HL-60/S4 (cell line): ENCODE results near the gene CCDC85C.
"Not testable (repeated sequence)": the region's sequence is repeated elsewhere in the genome, so short reads cannot be mapped to it uniquely, and the experiment has no call there.

Experiments used
- in situ Hi-C: fragments of 300-500 bp; cut with MboI; formaldehyde crosslinking; loops from 2 replicates; pipeline ENCODE4 v1.14.3; 2022; ENCODE audit warnings: low sequenced_read_pairs

Gene CCDC85C

GRCh38 chr14:99603471-99604277 lies at the start of gene CCDC85C:
Gene CCDC85C (minus strand): TSS chr14:99604207. CDS start chr14:99603959, 248 bp downstream.
- in situ Hi-C loops = no loop called here

- in situ Hi-C loops = no loop called here
Observed at GRCh38 chr14:99651953-99652746, 48.1 kb upstream of the CCDC85C start.

DNA sequence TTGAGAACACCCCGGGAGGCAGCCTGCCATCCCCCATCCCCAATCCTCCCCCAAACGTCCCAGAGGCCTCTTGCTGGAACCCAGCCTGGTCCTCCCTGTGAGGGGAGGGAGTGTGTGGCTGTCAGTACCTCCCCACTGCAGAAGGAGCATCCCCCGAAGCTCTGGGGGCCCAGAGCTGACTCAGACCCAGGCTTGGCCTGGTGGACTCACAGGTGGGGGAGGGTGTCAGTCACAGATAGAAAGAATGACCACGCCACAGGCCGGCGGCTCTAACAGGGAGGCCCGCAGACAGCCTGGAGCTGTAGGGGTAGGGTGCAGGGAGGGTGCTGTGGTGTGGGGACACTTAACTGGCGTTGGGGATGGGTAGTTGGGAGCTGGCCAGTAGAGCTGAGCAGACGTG lies 46.2 kb upstream of the CCDC85C start:
- in situ Hi-C loops = no loop called here

DNA sequence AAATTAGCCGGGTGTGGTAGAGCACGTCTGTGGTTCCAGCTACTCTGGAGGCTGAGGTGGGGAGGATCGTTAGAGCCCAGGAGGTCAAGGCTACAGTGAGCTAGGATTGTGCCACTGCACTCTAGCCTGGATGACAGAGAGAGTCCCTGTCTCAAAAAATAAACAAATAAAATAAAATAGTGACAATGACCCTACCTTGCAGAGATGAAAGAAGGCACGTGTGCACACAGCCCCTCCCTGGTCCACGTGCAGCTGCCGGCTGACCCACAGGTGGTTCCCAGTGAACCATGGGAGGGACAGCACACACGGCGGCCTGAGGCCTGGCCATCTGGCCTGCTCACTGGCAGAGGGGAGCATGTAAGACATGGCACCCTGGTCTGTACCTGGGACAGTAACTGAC lies 45.6 kb upstream of the CCDC85C start:
- in situ Hi-C loops = no loop called here

DNA sequence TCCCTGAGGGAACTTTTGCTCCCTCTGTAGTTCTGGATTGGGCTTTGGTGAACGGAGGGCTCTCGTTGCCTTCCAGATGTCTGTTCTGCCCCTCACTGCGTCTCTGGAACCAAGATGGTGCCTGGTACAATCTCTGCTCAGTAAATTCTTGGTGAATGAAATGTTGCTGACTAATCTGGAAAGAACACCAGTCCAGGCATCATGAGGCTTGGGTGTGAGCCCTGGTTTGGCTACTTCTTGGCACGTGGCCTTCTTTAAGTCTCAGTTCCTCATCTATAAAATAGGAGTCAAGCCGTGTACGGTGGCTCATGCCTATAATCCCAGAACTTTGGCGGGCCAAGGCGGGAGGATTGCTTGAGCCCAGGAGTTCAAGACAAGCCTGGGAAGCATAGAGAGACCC lies 45.2 kb upstream of the CCDC85C start:
- in situ Hi-C loops = no loop called here

DNA sequence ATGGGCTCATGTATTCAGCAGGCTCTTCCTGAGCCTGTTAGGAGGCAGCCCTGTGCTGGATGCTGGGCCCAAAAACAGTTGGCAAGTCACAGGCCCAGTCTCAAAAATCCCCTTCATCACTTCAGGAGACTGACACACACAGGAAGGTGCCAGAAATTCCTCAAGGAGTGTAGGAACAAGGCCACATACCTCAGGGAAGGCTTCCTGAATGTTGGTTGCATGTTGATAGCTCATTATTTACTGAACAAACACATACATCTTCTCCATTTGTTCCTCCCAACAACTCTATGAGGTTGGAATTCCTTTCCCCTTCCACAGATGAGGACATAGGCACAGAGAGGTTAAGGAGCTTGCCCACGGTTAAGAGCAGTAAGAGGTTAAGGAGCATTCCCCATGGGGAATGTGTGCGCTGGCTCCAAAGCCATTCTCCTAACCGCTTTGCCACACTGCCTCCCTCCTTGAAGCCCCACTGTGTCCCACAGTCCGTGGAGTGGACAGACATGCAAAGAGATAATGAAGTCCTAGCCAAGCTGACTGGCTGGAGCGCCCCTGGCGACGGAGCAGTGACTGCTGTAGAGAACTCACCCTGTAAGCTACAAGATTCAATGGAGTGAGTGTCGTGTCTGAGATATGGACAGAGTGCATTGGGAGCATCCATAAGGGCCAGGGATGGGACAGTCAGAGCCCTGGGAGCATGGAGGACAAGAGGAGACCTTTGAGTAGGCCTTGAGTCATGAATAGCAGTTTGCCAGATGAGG lies 44.2 kb upstream of the CCDC85C start:
- in situ Hi-C loops = no loop called here

DNA sequence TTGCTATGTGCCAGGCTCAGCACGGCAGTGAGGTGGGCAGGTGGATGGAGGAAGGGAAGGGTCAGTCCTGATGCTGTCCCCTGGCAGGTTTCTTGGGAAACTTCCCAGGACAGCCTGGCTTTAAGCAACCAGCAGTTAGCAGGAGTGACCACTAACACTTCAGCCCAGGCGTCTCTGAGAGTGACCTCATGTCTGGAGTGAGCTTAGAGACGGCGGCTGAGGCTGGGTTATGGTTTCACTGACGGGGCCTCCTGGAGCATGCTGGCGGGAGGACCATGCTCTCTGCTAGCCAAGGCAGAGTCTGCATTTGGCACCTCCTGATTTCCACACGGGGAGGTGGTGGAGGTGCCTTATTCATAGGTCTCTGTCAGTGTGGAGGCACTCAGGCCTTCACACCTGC lies 43.4 kb upstream of the CCDC85C start:
- in situ Hi-C loops = no loop called here

DNA sequence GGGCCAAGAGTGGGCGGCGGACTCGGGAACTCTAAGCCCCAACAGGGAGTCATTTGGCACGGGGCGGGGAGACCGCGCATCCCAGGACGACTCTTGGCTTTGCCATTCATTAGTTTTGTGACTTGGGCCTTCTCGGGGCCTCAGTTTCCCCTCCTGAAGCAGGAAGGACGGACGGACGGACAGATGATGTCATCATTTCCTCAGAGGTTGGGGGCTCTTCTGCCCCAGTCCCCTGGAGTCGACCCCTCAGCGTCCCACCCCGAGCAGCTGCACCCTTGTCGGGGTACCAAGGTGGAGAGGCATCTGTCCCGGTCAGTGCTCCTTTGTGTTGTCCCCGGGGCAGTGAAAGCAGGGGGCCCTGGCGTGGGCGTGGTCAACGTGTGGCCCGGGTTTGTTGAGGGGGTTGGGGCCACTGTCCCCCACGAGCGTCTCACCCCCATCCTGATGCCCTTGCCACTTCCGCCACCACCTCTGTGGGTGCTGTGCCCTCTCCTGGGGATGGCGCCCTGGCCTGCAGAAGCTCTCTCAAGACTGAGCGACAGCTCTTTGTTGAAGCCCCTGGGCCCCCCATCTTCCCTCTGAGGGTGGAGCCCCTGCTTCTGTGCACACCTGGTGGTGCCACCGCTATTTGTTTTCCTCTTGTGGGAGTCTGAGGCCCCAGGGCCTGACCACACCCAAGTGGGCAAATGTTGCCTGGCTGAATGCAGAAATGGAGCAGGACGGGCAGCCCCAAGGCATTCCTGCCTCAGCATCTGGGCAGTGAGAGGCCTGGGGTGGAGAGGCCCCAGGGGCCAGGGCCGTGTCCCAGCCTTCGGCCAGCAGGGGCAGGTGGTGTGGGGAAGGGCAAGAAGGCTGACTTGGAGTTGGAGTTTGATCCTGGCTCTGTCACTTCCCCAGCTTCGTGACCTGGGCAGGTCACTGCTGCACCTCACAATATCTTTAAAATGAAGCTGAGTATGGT lies 41.8 kb upstream of the CCDC85C start:
- in situ Hi-C loops = no loop called here

DNA sequence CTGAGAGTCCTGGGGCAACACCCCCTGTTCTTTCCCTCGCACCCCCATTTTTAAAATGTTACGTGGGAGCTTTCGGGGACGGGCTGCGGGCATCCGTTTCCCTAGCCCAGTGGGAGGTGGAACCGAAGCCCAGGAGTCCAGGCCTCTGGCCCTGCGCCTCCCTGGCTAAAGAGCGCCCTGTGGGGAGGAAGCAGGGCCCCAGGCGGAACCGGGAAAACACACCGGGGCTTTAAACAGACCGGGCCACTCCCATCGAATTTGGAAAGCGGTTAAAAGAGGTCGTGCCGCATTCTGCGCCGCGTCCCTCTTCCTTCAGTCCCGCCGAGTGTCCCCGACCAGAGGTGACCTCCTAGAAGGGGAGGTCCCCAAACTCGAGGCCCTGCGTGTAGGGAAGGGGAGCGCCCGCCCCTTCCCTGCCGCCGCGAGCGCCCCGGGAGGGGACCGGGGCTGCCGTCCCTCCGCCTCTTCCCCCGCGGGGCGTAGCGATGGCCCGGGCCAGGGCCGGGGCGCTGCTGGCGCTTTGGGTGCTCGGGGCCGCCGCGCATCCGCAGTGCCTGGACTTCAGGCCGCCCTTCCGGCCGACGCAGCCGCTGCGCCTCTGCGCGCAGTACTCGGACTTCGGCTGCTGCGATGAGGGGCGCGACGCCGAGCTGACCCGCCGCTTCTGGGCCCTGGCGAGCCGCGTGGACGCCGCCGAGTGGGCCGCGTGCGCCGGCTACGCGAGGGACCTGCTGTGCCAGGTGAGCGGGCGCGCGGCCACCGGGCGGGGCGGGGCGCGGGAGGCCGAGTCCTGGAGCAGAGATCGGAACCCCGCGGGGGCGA lies 40.9 kb upstream of the CCDC85C start, which contains the start of gene HHIPL1:
HHIPL1 (plus strand) TSS at position 407 of the 822 bp plus-strand sequence; CDS start at position 486, 79 bp downstream.
- in situ Hi-C loops = no loop called here

GRCh38 chr14:99644035-99644587 lies 40.1 kb upstream of the CCDC85C start:
- in situ Hi-C loops = no loop called here

- in situ Hi-C loops = no loop called here
Observed at GRCh38 chr14:99643343-99643742, 39.3 kb upstream of the CCDC85C start.

GRCh38 chr14:99642771-99643170 lies 38.8 kb upstream of the CCDC85C start:
- in situ Hi-C loops = not testable (repeated sequence)

DNA sequence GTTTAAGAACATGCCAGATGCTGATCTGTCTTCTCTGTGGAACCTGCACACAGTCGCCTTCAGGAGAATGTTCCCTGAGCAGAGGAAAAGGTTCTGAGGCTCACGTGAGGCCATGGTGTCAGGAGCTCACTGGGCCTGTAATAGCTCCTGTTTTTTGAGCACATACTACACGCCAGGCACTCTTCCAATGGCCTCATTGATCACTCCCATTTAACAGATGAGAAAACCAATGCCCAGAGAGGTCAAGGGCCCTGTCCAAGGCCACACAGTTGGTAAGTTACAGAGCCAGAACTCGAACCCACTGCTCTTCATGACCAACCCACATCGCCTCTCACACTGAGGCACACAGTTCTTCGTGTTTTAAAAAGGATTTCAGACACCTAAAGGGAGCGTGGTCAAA lies 33.6 kb upstream of the CCDC85C start:
- in situ Hi-C loops = loop anchor here (10.0 kb wide), 1 partner anchor 113 kb away; no protein-coding TSS in a partner anchor

DNA sequence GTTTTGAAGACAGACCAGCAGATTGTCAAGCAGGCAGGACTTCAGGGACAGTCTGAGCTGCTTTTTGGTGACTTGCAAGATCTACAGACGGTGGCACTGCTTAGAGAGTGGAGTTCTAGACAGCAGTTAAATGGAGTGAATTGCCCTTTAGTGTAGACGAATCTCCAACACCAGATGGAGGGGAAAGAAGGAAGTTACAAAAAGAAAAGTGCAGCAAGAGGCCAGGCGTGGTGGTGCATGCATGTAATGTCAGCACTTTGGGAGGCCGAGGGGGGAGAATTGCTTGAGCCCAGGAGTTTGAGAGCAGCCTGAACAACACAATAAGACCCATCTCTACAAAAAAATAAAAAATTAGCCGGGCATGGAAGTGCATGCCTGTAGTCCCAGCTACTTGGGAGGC lies 32.5 kb upstream of the CCDC85C start:
- in situ Hi-C loops = loop anchor here (10.0 kb wide), 1 partner anchor 112 kb away; no protein-coding TSS in a partner anchor

GRCh38 chr14:99635116-99635515 lies 31.1 kb upstream of the CCDC85C start:
- in situ Hi-C loops = loop anchor here (10.0 kb wide), 1 partner anchor 110 kb away; no protein-coding TSS in a partner anchor

DNA sequence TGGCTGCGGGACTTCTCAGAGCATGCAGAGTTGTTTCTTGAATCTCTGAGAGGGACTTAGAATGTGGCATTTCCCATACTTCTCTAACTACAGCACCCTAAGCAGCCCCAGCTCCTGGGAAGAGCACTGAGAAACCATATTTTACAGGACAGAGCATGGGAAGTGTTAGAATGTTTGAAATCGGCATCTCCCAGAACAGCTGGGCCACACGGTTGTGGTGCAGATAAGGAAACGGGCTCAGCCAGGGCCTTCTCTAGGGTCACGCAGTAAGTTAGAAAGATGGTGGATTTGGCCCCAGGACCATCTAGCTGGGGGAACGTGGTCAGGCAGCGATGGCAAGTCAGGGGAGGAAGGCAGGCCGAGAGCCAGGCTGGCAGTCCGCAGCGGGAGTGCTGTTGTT lies 30.4 kb upstream of the CCDC85C start:
- in situ Hi-C loops = loop anchor here (10.0 kb wide), 1 partner anchor 110 kb away; no protein-coding TSS in a partner anchor

- in situ Hi-C loops = loop anchor here (10.0 kb wide), 1 partner anchor 109 kb away; no protein-coding TSS in a partner anchor
Observed at GRCh38 chr14:99633918-99634317, 29.9 kb upstream of the CCDC85C start.

GRCh38 chr14:99633141-99633540 lies 29.1 kb upstream of the CCDC85C start:
- in situ Hi-C loops = loop anchor here (10.0 kb wide), 1 partner anchor 108 kb away; no protein-coding TSS in a partner anchor
